Measurements from ENCODE around the gene LENG8. TPM values are rescaled to one million over a fixed set of nuclear protein-coding genes. Genes with fewer than 3 reads are reported as not detected.

The LENG8 gene
- total and polyA plus RNA-seq, 2 of the 8 experiments (the other 6 are each of a cell fraction or from before 2014, with no cell fraction given): 62.2 to 108 TPM

DNA sequence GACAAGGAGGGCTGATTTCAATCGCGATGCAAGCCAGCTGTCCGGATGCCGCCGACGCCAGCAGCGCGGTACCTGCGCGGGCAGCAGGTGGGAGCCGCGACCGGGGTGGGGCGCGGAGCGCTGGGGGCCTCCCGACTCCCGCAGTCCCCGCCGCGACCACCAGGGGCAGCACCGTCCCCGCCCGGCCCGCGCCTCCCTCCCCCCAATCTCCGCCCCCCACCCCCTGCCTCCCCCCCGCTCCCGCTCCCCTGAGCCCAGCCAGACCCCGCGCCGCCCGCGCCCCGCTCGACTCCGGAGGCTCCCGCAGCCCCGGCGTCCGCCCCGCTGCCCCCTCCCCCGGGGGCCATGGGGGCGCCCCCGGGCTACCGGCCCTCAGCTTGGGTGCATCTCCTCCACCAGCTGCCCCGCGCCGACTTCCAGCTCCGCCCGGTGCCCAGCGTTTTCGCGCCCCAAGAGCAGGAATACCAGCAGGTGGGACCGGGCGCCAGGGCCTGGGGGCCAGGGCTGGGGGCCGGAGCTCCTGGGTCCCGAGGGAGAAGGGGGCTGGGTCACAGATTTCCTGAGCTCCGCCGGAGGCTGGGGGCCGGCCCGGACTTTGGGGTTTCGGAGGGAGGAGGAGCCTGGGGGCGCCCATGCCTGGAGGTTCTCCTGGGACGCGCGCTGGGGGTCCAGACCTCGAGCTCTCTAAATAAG is 33.6 kb upstream of the LENG8 start, which contains the start of gene TTYH1 (continued):
- TF ChIP-seq, protein P1, sequence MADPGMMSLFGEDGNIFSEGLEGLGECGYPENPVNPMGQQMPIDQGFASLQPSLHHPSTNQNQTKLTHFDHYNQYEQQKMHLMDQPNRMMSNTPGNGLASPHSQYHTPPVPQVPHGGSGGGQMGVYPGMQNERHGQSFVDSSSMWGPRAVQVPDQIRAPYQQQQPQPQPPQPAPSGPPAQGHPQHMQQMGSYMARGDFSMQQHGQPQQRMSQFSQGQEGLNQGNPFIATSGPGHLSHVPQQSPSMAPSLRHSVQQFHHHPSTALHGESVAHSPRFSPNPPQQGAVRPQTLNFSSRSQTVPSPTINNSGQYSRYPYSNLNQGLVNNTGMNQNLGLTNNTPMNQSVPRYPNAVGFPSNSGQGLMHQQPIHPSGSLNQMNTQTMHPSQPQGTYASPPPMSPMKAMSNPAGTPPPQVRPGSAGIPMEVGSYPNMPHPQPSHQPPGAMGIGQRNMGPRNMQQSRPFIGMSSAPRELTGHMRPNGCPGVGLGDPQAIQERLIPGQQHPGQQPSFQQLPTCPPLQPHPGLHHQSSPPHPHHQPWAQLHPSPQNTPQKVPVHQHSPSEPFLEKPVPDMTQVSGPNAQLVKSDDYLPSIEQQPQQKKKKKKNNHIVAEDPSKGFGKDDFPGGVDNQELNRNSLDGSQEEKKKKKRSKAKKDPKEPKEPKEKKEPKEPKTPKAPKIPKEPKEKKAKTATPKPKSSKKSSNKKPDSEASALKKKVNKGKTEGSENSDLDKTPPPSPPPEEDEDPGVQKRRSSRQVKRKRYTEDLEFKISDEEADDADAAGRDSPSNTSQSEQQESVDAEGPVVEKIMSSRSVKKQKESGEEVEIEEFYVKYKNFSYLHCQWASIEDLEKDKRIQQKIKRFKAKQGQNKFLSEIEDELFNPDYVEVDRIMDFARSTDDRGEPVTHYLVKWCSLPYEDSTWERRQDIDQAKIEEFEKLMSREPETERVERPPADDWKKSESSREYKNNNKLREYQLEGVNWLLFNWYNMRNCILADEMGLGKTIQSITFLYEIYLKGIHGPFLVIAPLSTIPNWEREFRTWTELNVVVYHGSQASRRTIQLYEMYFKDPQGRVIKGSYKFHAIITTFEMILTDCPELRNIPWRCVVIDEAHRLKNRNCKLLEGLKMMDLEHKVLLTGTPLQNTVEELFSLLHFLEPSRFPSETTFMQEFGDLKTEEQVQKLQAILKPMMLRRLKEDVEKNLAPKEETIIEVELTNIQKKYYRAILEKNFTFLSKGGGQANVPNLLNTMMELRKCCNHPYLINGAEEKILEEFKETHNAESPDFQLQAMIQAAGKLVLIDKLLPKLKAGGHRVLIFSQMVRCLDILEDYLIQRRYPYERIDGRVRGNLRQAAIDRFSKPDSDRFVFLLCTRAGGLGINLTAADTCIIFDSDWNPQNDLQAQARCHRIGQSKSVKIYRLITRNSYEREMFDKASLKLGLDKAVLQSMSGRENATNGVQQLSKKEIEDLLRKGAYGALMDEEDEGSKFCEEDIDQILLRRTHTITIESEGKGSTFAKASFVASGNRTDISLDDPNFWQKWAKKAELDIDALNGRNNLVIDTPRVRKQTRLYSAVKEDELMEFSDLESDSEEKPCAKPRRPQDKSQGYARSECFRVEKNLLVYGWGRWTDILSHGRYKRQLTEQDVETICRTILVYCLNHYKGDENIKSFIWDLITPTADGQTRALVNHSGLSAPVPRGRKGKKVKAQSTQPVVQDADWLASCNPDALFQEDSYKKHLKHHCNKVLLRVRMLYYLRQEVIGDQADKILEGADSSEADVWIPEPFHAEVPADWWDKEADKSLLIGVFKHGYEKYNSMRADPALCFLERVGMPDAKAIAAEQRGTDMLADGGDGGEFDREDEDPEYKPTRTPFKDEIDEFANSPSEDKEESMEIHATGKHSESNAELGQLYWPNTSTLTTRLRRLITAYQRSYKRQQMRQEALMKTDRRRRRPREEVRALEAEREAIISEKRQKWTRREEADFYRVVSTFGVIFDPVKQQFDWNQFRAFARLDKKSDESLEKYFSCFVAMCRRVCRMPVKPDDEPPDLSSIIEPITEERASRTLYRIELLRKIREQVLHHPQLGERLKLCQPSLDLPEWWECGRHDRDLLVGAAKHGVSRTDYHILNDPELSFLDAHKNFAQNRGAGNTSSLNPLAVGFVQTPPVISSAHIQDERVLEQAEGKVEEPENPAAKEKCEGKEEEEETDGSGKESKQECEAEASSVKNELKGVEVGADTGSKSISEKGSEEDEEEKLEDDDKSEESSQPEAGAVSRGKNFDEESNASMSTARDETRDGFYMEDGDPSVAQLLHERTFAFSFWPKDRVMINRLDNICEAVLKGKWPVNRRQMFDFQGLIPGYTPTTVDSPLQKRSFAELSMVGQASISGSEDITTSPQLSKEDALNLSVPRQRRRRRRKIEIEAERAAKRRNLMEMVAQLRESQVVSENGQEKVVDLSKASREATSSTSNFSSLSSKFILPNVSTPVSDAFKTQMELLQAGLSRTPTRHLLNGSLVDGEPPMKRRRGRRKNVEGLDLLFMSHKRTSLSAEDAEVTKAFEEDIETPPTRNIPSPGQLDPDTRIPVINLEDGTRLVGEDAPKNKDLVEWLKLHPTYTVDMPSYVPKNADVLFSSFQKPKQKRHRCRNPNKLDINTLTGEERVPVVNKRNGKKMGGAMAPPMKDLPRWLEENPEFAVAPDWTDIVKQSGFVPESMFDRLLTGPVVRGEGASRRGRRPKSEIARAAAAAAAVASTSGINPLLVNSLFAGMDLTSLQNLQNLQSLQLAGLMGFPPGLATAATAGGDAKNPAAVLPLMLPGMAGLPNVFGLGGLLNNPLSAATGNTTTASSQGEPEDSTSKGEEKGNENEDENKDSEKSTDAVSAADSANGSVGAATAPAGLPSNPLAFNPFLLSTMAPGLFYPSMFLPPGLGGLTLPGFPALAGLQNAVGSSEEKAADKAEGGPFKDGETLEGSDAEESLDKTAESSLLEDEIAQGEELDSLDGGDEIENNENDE (IDR thresholded peaks at IDR 0.05; ENCODE audit: insufficient replicate concordance, low read length): no peak
- TF ChIP-seq BRCA1 (IDR thresholded peaks at IDR 0.05; ENCODE audit: low read depth, low read length) (no peak), GABPA (IDR thresholded peaks at IDR 0.05; ENCODE audit: borderline replicate concordance, insufficient read depth, low read length) (no peak), CBX8 (IDR thresholded peaks at IDR 0.05; ENCODE audit: borderline replicate concordance, low read depth, low read length) (no peak), JUN (IDR thresholded peaks at IDR 0.05; ENCODE audit: low read depth, low read length) (no peak), POLR2A (IDR thresholded peaks at IDR 0.05; ENCODE audit: control extremely low read depth in 1 of 2, low read depth in 2 of 2, low read length in 2 of 2) (no peak), CREB1 (IDR thresholded peaks at IDR 0.05) (no peak), RAD21 (IDR thresholded peaks at IDR 0.05 in 1 of 2, conservative IDR thresholded peaks at IDR 0.05 in 1 of 2; ENCODE audit: low read depth in 2 of 2, low read length in 2 of 2) (peak; percentile 10 to 35; a peak in 3 of 4 replicates), ZNF274 (IDR thresholded peaks at IDR 0.05; ENCODE audit: borderline replicate concordance, extremely low read depth, low read length) (no peak)
- TF ChIP-seq, protein P2, sequence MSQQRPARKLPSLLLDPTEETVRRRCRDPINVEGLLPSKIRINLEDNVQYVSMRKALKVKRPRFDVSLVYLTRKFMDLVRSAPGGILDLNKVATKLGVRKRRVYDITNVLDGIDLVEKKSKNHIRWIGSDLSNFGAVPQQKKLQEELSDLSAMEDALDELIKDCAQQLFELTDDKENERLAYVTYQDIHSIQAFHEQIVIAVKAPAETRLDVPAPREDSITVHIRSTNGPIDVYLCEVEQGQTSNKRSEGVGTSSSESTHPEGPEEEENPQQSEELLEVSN (IDR thresholded peaks at IDR 0.05): peak; percentile 86

Data from H1 (cell line).